CD4-positive, alpha-beta T cell (primary cell): ENCODE data around the gene GPC6. TPM values are rescaled to one million over a fixed set of nuclear protein-coding genes. Genes with fewer than 3 reads are reported as not detected.

ENCODE experiments used
- ATAC-seq: fragments of 200-7000 bp; cut with Tn5 transposase; one replicate; pipeline ENCODE4 v1.10.0; 2022; ENCODE audit warnings: mild to moderate bottlenecking; ENCODE audit not compliant: poor library complexity
- CTCF ChIA-PET: fragments of 350-600 bp; sonication (Branson Sonifier 250); formaldehyde crosslinking; loops from one replicate; lab custom pipeline; 2021; ENCODE audit warnings: antibody characterized with exemption, inconsistent platforms; lab: Charles Lee
- POLR2A ChIA-PET: fragments of 350-600 bp; sonication (Branson Sonifier 250); formaldehyde crosslinking; loops from one replicate; lab custom pipeline; 2021; ENCODE audit warnings: antibody characterized with exemption, inconsistent platforms; lab: Charles Lee
- DNase-seq, 14 experiments: peaks; one replicate each; pipeline ENCODE4 v3.0.0-alpha.2; 2013 to 2020; ENCODE audit warnings: mixed read lengths in 2 of 14
- H3K27ac ChIP-seq, 2 donors: one replicate each; pipeline versions ENCODE4 v1.5.1 to v1.7.0; 2013; ENCODE audit warnings: low read length in 2 of 2, low read depth in 1 of 2, mild to moderate bottlenecking in 1 of 2
- H3K27me3 ChIP-seq, 2 experiments: 1 replicate in 1 of 2; 2 replicates in 1 of 2; pipeline versions ENCODE4 v1.6.1 to v1.7.0; 2013; ENCODE audit warnings: low read length in 2 of 2, control low read depth in 1 of 2, mild to moderate bottlenecking in 1 of 2, moderate library complexity in 1 of 2; ENCODE audit not compliant: insufficient read depth in 2 of 2, control insufficient read depth in 1 of 2
- H3K36me3 ChIP-seq: one replicate; pipeline ENCODE4 v1.6.1; 2013; ENCODE audit warnings: low read length, control low read depth; ENCODE audit not compliant: insufficient read depth
- H3K4me1 ChIP-seq: one replicate; pipeline ENCODE4 v1.6.1; 2013; ENCODE audit warnings: low read length, control low read depth; ENCODE audit not compliant: insufficient read depth
- H3K4me3 ChIP-seq: one replicate; pipeline ENCODE4 v1.5.1; 2013; ENCODE audit warnings: mild to moderate bottlenecking, low read length, moderate library complexity
- H3K9me3 ChIP-seq, 2 experiments: 1 replicate in 1 of 2; 2 replicates in 1 of 2; pipeline versions ENCODE4 v1.6.1 to v1.7.0; 2013; ENCODE audit warnings: low read length in 2 of 2, mild to moderate bottlenecking in 2 of 2, control low read depth in 1 of 2, moderate library complexity in 1 of 2; ENCODE audit not compliant: control insufficient read depth in 1 of 2, insufficient read depth in 1 of 2
- H3K27ac Mint-ChIP-seq: one replicate; pipeline ENCODE4 v1.8.0; 2020; ENCODE audit warnings: mixed read lengths
- H3K27me3 Mint-ChIP-seq: one replicate; pipeline ENCODE4 v1.8.0; 2021; ENCODE audit warnings: mixed read lengths
- H3K36me3 Mint-ChIP-seq: one replicate; pipeline ENCODE4 v1.8.0; 2021; ENCODE audit warnings: low read depth, mixed read lengths
- H3K4me1 Mint-ChIP-seq: one replicate; pipeline ENCODE4 v1.8.0; 2021; ENCODE audit warnings: low read depth, mixed read lengths
- H3K4me3 Mint-ChIP-seq: one replicate; pipeline ENCODE4 v1.8.0; 2020; ENCODE audit warnings: mild to moderate bottlenecking, mixed read lengths
- H3K9me3 Mint-ChIP-seq: one replicate; pipeline ENCODE4 v1.8.0; 2020; ENCODE audit warnings: mixed read lengths
- intact Hi-C, 2 experiments: fragments of 100-400 bp; cut with DNase I in 1 of 2; cut with micrococcal nuclease in 1 of 2; formaldehyde crosslinking; loops; one replicate each; pipeline versions ENCODE4 v1.15.1 to v1.9.0; 2023 to 2025; cut with DNase I, micrococcal nuclease
- total RNA-seq, 174 experiments: library from RNA in 2 of 174; stranded (reverse) in 2 of 174; gene quantifications; one replicate each; pipeline ENCODE4 v1.2.3 and lab custom pipeline; 2021 to 2026
- TF ChIP-seq, protein P1 (sequence below): fragments of 200-600 bp; IDR thresholded peaks from one replicate; pipeline ENCODE4 v1.8.0; 2022; ENCODE audit warnings: antibody characterized with exemption, mild to moderate bottlenecking

The GPC6 gene
- total RNA-seq, 2 experiments from 2014 or later: not detected

DNA sequence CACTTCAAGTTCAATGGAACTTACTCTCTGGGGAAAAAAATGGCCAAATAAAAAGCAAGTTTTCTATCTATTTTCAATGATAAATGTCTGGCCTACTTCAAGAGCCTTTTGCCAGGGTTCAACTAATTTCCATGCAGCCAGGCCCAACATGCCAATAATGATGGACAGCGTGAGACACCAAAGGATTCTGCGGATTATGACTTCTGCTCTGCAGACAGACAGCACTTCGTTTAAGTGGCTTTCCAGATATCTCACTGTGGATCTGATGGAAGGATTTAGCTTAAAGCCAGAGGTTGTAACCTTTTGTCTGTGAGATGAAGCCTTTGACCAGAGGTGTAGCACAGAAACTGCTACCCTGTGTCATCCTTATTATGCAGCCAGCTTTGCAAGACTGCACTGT, 638.6 kb downstream of the GPC6 start:
- DNase-seq (no peak), ATAC-seq (no peak)
- TF ChIP-seq, protein P1, sequence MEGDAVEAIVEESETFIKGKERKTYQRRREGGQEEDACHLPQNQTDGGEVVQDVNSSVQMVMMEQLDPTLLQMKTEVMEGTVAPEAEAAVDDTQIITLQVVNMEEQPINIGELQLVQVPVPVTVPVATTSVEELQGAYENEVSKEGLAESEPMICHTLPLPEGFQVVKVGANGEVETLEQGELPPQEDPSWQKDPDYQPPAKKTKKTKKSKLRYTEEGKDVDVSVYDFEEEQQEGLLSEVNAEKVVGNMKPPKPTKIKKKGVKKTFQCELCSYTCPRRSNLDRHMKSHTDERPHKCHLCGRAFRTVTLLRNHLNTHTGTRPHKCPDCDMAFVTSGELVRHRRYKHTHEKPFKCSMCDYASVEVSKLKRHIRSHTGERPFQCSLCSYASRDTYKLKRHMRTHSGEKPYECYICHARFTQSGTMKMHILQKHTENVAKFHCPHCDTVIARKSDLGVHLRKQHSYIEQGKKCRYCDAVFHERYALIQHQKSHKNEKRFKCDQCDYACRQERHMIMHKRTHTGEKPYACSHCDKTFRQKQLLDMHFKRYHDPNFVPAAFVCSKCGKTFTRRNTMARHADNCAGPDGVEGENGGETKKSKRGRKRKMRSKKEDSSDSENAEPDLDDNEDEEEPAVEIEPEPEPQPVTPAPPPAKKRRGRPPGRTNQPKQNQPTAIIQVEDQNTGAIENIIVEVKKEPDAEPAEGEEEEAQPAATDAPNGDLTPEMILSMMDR: no peak
- H3K27ac Mint-ChIP-seq: no peak overlapping the region
- Histone ChIP-seq H3K36me3 (no peaks in the 10 kb centered on the region), H3K4me3 (no peak overlapping the region), H3K27ac (no peak overlapping the region), H3K27me3 (no peaks in the 10 kb centered on the region), H3K4me1 (no peaks in the 10 kb centered on the region), H3K9me3 (no peaks in the 10 kb centered on the region)
- no peaks in the 10 kb centered on the region for H3K9me3 Mint-ChIP-seq
- H3K36me3 Mint-ChIP-seq: no peaks in the 10 kb centered on the region
- H3K4me1 Mint-ChIP-seq: no peaks in the 10 kb centered on the region
- CTCF ChIA-PET: no interaction called here
- no peak overlapping the region for H3K4me3 Mint-ChIP-seq
- intact Hi-C loops: no loop called here
- POLR2A ChIA-PET: no interaction called here
- H3K27me3 Mint-ChIP-seq: no peaks in the 10 kb centered on the region

DNA sequence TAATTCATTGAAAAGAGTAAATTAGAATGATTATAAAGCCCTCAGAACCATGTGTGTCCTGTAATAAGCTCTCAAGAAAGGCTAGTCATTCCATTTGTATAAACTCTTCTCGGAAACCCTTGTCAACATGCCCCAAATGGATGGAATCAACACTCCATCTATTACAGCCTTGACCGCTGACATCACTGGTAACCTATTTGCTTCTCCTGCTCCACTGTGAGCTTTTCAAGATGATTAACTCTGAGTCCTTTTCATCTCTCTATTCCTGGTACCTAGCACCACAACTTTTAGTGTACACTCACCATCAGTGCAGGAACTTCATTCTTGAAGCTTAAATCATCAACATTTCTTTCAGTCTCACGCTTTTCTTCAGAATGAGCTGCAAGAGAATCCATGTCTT, 640.9 kb downstream of the GPC6 start:
- TF ChIP-seq, protein P1: no peak
- Histone ChIP-seq H3K27ac (no peak overlapping the region), H3K36me3 (no peaks in the 10 kb centered on the region), H3K4me3 (no peak overlapping the region), H3K4me1 (no peaks in the 10 kb centered on the region), H3K27me3 (no peaks in the 10 kb centered on the region), H3K9me3 (no peaks in the 10 kb centered on the region)
- DNase-seq (no peak), ATAC-seq (no peak)
- Mint-ChIP-seq H3K27ac (no peak overlapping the region), H3K4me1 (no peaks in the 10 kb centered on the region), H3K4me3 (no peak overlapping the region), H3K9me3 (no peaks in the 10 kb centered on the region), H3K27me3 (no peaks in the 10 kb centered on the region), H3K36me3 (no peaks in the 10 kb centered on the region)
- ChIA-PET POLR2A (no interaction called here), CTCF (no interaction called here)
- intact Hi-C loops: no loop called here

DNA sequence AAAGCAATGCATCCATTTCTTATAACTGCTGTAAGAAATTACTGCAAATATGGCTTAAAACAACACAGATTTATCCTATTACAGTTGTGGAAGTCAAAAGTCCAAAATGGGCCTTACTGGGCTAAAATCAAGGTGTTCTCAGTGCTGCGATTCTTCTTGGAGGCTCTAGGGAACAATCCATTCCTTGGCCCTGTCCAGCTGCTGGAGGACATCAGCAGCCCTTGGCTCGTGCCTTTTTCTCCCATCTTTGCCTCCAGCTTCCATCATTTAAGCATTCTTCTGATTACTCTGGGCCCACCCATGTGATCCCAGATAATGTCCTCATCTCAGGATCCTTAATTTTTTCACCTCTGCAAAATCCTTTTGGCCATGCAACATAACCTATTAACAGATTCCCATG, 645.8 kb downstream of the GPC6 start:
- Mint-ChIP-seq H3K27ac (no peak overlapping the region), H3K36me3 (no peaks in the 10 kb centered on the region), H3K27me3 (no peaks in the 10 kb centered on the region), H3K9me3 (peaks cover 4% of the 10 kb centered on the region), H3K4me3 (no peak overlapping the region), H3K4me1 (no peaks in the 10 kb centered on the region)
- no peak overlapping the region for H3K4me3 ChIP-seq
- ATAC-seq (no peak), DNase-seq (no peak)
- TF ChIP-seq, protein P1: no peak
- H3K9me3 ChIP-seq: no peaks in the 10 kb centered on the region
- no peaks in the 10 kb centered on the region for H3K4me1 ChIP-seq
- ChIA-PET CTCF (no interaction called here), POLR2A (interaction anchor here (0.6 kb wide), 1 partner anchor 26 kb away, joined by 3 read pairs; no protein-coding TSS in a partner anchor)
- no peaks in the 10 kb centered on the region for H3K27me3 ChIP-seq
- H3K36me3 ChIP-seq: no peaks in the 10 kb centered on the region
- intact Hi-C loops: no loop called here
- no peak overlapping the region for H3K27ac ChIP-seq
